ENCODE data around the gene ALKBH2. TPM values are rescaled to one million over a fixed set of nuclear protein-coding genes. Genes with fewer than 3 reads are reported as not detected.

The ALKBH2 gene
- total and polyA plus RNA-seq, 5 donors: 7.4 to 12.2 (median 7.7) TPM

DNA sequence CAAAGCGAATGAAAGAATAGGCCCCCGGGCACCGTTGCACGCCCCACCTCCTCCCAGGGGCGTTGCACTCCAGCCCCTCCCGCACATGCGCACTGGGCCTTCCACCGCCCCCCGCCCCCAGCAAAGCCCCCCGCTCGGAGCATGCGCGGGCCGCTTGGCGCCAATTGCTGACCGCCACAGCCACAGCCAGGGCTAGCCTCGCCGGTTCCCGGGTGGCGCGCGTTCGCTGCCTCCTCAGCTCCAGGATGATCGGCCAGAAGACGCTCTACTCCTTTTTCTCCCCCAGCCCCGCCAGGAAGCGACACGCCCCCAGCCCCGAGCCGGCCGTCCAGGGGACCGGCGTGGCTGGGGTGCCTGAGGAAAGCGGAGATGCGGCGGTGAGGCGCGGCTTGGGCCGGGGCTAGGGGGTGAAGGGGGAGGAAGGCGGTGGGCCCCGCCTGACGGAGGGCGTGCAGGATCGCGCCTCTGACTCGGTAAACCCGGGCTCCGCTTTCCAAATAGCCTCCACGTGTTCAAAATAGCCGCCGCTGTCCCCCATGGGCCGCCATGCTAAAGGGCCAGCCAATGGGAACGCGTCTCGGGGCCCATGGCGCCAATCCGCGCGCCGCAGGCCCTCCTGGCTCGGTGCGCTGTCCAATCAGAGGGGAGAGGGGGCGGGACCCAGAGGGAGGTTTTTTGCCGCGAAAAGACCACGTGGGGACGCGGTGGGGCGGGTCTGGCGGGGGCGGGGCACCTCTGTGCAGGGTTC lies 4.3 kb upstream of the ALKBH2 start, which contains the start of gene UNG:
TSS of gene UNG (plus strand) at position 163 of the 748 bp plus-strand sequence. CDS start at position 246, 83 bp downstream.
- H3K27me3 ChIP-seq (ENCODE audit: control insufficient read depth, insufficient read depth): no peaks in the 10 kb centered on the region
- peaks cover under 1% of the 10 kb centered on the region for H3K4me1 ChIP-seq (ENCODE audit: control insufficient read depth, insufficient read depth, low read length)
- peak within 1 kb of the TSS; percentile 78 for H3K4me3 ChIP-seq (ENCODE audit: low read length)
- peak within 1 kb of the TSS; percentile 74 for H3K27ac ChIP-seq (ENCODE audit: low read length)
- DNase-seq: peak; percentile 98 to 99 (median 99)
- intact Hi-C loops (cut with DNase I): loop anchor here in 1 of 4 donors (10.0 kb wide), 3 partner anchors 273 to 533 kb away; partner anchors contain the start of genes ISCU, SART3 and SELPLG
- under 1% methylated on average over 71 of the region's 71 CpGs for WGBS
- ATAC-seq: peak; percentile 97 to 98
- no peaks in the 10 kb centered on the region for H3K9me3 ChIP-seq (ENCODE audit: control insufficient read depth, low read length)

DNA sequence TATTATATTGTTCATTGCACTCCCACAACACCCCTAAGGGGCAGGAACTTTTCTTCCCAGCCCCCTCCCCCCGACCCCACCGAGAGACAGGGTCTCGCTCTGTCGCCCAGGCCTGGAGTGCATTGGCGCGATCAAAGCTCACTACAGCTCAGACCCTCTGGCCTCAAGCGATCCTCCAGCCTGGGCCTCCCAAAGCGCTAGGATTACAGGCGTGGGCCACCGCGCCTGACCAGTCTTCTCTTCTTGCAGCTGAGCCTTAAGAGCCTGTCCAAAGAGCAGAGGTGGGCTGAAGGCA lies 3.8 kb upstream of the ALKBH2 start:
- peaks cover 3% of the 10 kb centered on the region for H3K4me1 ChIP-seq (ENCODE audit: control insufficient read depth, insufficient read depth, low read length)
- no peak overlapping the region for H3K4me3 ChIP-seq (ENCODE audit: low read length)
- H3K27ac ChIP-seq (ENCODE audit: low read length): no peak overlapping the region
- DNase-seq: no peak
- no peaks in the 10 kb centered on the region for H3K9me3 ChIP-seq (ENCODE audit: control insufficient read depth, low read length)
- intact Hi-C loops (cut with DNase I): loop anchor here in 1 of 4 donors (10.0 kb wide), 3 partner anchors 272 to 532 kb away; partner anchors contain the start of genes ISCU, SART3 and SELPLG
- no peaks in the 10 kb centered on the region for H3K27me3 ChIP-seq (ENCODE audit: control insufficient read depth, insufficient read depth)
- 33% methylated on average over 11 of the region's 11 CpGs for WGBS
- no peak for ATAC-seq

DNA sequence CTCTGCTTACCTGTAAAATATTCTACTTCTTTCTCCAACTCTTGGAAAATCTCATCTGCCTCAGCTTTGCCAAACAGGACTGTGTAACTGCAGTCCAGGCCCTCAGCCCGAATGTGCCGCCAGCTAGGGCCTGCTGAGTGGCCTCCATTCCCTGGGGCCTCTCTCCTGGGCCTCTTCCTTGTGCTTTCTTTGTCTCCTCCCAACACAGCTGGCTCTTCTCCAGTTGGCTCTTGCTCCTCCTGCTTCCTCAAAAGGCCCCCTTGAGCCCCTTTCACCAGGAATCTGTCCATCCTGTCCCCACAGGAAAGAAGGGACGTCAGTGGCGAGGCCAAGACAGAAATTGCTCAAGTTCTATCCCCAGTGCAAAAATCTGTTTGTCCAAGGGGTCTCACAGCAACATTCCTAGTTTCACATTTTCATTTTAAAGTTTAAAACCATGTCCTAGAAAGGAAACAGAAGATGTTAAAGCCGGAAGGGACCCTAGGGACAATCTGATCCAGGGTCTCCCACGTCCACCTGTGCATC lies 713 bp downstream of the ALKBH2 start:
- DNase-seq (no peak), ATAC-seq (no peak)
- Histone ChIP-seq H3K27me3 (ENCODE audit: control insufficient read depth, insufficient read depth) (no peaks in the 10 kb centered on the region), H3K4me3 (ENCODE audit: low read length) (peak overlapping the region; percentile 66), H3K9me3 (ENCODE audit: control insufficient read depth, low read length) (no peaks in the 10 kb centered on the region), H3K27ac (ENCODE audit: low read length) (peak overlapping the region; percentile 16), H3K4me1 (ENCODE audit: control insufficient read depth, insufficient read depth, low read length) (peaks cover 3% of the 10 kb centered on the region)
- 33% methylated on average over 6 of the region's 6 CpGs for WGBS
- intact Hi-C loops (cut with DNase I): loop anchor here in 2 of 4 donors (5.0 to 10.0 kb wide), 4 partner anchors 268 to 528 kb away; partner anchors contain the start of genes ISCU (in 1 of the 2), SART3 (in 1 of the 2) and SELPLG (in 1 of the 2)

DNA sequence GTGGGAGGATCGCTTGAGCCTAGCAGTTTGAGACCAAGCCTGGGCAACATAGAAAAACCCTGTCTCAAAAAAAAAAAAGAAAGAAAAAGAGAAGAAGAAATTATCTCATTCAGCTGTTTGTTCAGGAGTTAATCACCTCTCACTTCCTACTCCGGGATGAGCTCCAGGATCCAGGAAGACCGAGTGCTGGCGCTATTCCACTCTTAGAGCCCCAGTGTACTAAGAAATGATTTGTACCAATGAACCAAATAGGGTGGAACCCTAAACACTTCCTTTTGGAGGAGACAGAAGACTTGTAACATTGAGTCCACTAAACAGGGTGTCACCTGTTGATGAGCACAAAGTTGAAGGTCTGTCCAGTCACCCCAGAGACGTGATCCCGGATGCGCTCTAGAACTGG lies 3.6 kb downstream of the ALKBH2 start:
- no peak overlapping the region for H3K4me3 ChIP-seq (ENCODE audit: low read length)
- no peaks in the 10 kb centered on the region for H3K9me3 ChIP-seq (ENCODE audit: control insufficient read depth, low read length)
- 77% methylated on average over 7 of the region's 7 CpGs for WGBS
- H3K27ac ChIP-seq (ENCODE audit: low read length): no peak overlapping the region
- peaks cover 3% of the 10 kb centered on the region for H3K4me1 ChIP-seq (ENCODE audit: control insufficient read depth, insufficient read depth, low read length)
- ATAC-seq (no peak), DNase-seq (no peak)
- intact Hi-C loops (cut with DNase I): loop anchor here in 3 of 4 donors (5.0 to 10.0 kb wide), 4 partner anchors 265 to 525 kb away; partner anchors contain the start of genes ISCU (in 2 of the 3), SART3 (in 2 of the 3) and SELPLG (in 1 of the 3)
- H3K27me3 ChIP-seq (ENCODE audit: control insufficient read depth, insufficient read depth): no peaks in the 10 kb centered on the region

DNA sequence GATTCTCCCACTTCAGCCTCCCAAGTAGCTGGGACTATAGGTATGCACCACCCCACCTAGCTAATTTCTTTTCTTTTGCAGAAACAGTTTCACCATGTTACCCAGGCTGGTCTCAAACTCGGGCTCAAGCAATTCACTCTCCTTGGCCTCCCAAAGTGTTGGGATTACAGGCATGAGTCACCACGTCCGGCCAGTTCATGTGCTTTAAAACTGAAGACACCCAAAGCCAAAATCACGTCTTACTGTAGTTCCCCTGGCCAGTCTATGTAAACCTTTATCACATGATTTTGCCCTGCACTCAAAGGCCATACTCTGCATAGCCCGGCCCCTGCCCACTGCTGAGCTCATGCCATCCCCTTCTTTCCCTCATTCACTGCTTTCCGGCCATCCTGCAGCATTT lies 4.5 kb downstream of the ALKBH2 start:
- 87% methylated on average over 6 of the region's 6 CpGs for WGBS
- intact Hi-C loops (cut with DNase I): loop anchor here in 1 of 4 donors (10.0 kb wide), 1 partner anchor 524 kb away; the partner anchor contains the start of genes ISCU and SART3

DNA sequence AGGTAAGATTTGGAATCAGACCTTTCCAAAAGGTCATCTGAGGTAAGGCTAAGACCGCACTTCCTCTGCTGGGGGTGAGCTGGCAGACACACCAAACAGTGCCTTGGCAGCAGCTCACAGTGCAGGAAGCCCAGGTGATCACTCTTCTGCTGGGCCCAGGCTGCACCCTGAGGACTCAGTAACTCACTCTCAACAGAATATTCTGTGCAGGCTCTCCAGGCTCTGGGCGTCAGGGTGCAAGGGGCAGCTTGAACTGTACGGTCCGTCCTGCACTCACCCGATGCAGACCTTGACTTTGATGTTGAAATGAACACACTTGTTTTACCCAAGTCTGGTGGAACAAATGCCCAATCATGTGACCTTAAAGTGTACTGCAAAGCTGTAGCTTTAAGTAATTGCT lies 6.0 kb downstream of the ALKBH2 start:
- 57% methylated on average over 5 of the region's 5 CpGs for WGBS
- no peaks in the 10 kb centered on the region for H3K4me1 ChIP-seq (ENCODE audit: control insufficient read depth, insufficient read depth, low read length)
- no peak overlapping the region for H3K27ac ChIP-seq (ENCODE audit: low read length)
- no peak for DNase-seq
- intact Hi-C loops (cut with DNase I): loop anchor here in 1 of 4 donors (10.0 kb wide), 1 partner anchor 522 kb away; the partner anchor contains the start of genes ISCU and SART3
- H3K27me3 ChIP-seq (ENCODE audit: control insufficient read depth, insufficient read depth): no peaks in the 10 kb centered on the region
- ATAC-seq: peak in 1 of 2 donors; percentile 27
- no peak overlapping the region for H3K4me3 ChIP-seq (ENCODE audit: low read length)
- no peaks in the 10 kb centered on the region for H3K9me3 ChIP-seq (ENCODE audit: control insufficient read depth, low read length)

More for the DNA sequence above, 4.5 kb downstream of the ALKBH2 start:
- DNase-seq (no peak), ATAC-seq (no peak)
- Histone ChIP-seq H3K9me3 (ENCODE audit: control insufficient read depth, low read length) (no peaks in the 10 kb centered on the region), H3K27me3 (ENCODE audit: control insufficient read depth, insufficient read depth) (no peaks in the 10 kb centered on the region), H3K27ac (ENCODE audit: low read length) (no peak overlapping the region), H3K4me1 (ENCODE audit: control insufficient read depth, insufficient read depth, low read length) (peaks cover 3% of the 10 kb centered on the region), H3K4me3 (ENCODE audit: low read length) (no peak overlapping the region)

DNA sequence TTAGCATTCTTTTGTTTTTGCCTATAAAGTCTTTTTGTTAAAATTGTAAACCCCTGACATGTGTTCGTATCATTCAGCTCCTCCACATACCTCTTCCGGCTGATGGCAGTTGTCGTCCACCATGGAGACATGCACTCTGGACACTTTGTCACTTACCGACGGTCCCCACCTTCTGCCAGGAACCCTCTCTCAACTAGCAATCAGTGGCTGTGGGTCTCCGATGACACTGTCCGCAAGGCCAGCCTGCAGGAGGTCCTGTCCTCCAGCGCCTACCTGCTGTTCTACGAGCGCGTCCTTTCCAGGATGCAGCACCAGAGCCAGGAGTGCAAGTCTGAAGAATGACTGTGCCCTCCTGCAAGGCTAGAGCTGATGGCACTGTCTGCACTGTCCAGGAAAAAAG lies 7.7 kb downstream of the ALKBH2 start:
- H3K9me3 ChIP-seq (ENCODE audit: control insufficient read depth, low read length): no peaks in the 10 kb centered on the region
- DNase-seq: no peak
- intact Hi-C loops (cut with DNase I): loop anchor here in 1 of 4 donors (10.0 kb wide), 1 partner anchor 521 kb away; the partner anchor contains the start of genes ISCU and SART3

DNA sequence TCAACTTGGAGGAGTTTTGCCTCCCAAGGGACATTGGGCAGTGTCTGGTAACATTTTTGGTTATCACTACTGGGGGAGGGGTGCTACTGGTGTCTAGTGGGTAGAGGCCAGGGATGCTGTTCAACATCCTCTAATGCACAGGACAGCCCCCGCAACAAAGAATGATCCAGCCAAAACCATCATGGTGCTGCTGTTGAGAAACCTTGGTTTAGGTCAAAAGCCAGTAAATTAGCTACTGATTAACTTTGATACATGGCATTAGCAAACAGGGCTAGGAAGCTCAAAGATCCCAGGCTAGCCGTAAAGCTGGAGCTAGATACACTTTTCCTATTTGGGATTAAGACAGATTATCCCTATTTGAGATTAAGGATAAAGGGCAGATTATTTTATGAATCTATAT lies 8.8 kb downstream of the ALKBH2 start:
- Histone ChIP-seq H3K27ac (ENCODE audit: low read length) (no peak overlapping the region), H3K9me3 (ENCODE audit: control insufficient read depth, low read length) (no peaks in the 10 kb centered on the region), H3K4me3 (ENCODE audit: low read length) (no peak overlapping the region), H3K4me1 (ENCODE audit: control insufficient read depth, insufficient read depth, low read length) (no peaks in the 10 kb centered on the region), H3K27me3 (ENCODE audit: control insufficient read depth, insufficient read depth) (no peaks in the 10 kb centered on the region)
- intact Hi-C loops (cut with DNase I): loop anchor here in 1 of 4 donors (10.0 kb wide), 1 partner anchor 520 kb away; the partner anchor contains the start of genes ISCU and SART3
- no peak for DNase-seq
- ATAC-seq: no peak
- 95% methylated on average over 2 of the region's 2 CpGs for WGBS

More for the DNA sequence above, 7.7 kb downstream of the ALKBH2 start:
- no peak overlapping the region for H3K27ac ChIP-seq (ENCODE audit: low read length)
- WGBS: 94% methylated on average over 11 of the region's 11 CpGs
- H3K27me3 ChIP-seq (ENCODE audit: control insufficient read depth, insufficient read depth): no peaks in the 10 kb centered on the region
- no peaks in the 10 kb centered on the region for H3K4me1 ChIP-seq (ENCODE audit: control insufficient read depth, insufficient read depth, low read length)
- no peak overlapping the region for H3K4me3 ChIP-seq (ENCODE audit: low read length)
- ATAC-seq: no peak

DNA sequence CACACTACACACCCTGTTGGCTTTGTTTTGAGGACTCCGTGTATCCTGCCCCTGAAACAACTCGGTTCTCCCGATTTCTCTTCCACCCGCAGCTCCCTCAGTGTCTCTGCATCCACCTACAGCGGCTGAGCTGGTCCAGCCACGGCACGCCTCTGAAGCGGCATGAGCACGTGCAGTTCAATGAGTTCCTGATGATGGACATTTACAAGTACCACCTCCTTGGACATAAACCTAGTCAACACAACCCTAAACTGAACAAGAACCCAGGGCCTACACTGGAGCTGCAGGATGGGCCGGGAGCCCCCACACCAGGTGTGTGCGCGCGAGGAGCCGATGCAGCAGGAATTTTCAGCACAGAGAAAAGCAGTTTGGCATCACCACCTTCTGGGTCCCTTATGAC lies 10.5 kb downstream of the ALKBH2 start:
- Histone ChIP-seq H3K27me3 (ENCODE audit: control insufficient read depth, insufficient read depth) (no peaks in the 10 kb centered on the region), H3K27ac (ENCODE audit: low read length) (no peak overlapping the region), H3K4me3 (ENCODE audit: low read length) (no peak overlapping the region), H3K4me1 (ENCODE audit: control insufficient read depth, insufficient read depth, low read length) (no peaks in the 10 kb centered on the region), H3K9me3 (ENCODE audit: control insufficient read depth, low read length) (no peaks in the 10 kb centered on the region)
- intact Hi-C loops (cut with DNase I): loop anchor here in 1 of 4 donors (10.0 kb wide), 1 partner anchor 518 kb away; the partner anchor contains the start of genes ISCU and SART3
- ATAC-seq (no peak), DNase-seq (no peak)
- WGBS: 90% methylated on average over 14 of the region's 14 CpGs

DNA sequence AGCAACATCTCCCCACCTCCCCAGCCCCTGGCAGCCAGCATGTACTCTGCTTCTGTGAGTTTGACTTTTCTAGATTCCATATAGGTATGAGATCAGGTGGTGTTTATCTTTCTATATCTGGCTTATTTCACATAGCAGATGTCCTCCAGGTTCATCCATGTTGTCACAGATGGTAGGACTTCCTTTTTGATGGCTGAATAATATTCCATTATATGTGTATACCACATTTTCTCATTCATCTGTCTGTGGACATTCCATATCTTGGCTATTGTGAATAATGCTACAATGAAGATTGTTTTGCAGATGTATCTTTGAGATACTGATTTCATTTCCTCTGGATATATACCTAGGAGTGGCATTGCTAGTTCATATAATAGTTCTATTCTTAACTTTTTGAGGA lies 18.4 kb downstream of the ALKBH2 start:
- no peak for DNase-seq
- Histone ChIP-seq H3K9me3 (ENCODE audit: control insufficient read depth, low read length) (no peaks in the 10 kb centered on the region), H3K27ac (ENCODE audit: low read length) (no peak overlapping the region), H3K27me3 (ENCODE audit: control insufficient read depth, insufficient read depth) (no peaks in the 10 kb centered on the region), H3K4me1 (ENCODE audit: control insufficient read depth, insufficient read depth, low read length) (no peaks in the 10 kb centered on the region), H3K4me3 (ENCODE audit: low read length) (no peak overlapping the region)
- ATAC-seq: no peak
- intact Hi-C loops (cut with DNase I): no loop called here

All from right cardiac atrium (tissue), 5 donors.